PFSK-1 (cell line): ENCODE measurements around the gene RNF215. TPM values are rescaled to one million over a fixed set of nuclear protein-coding genes. Genes with fewer than 3 reads are reported as not detected.

Experiments
- FOXP2 ChIP-seq: optimal IDR thresholded peaks from 2 replicates; pipeline ENCODE3; 2011; ENCODE audit warnings: borderline replicate concordance, control low read depth, inconsistent platforms; ENCODE audit not compliant: insufficient read depth; ENCODE audit errors: extremely low read length, extremely low read depth
- POLR2AphosphoS5 ChIP-seq: IDR thresholded peaks from 2 replicates; pipeline ENCODE4 v1.6.1; 2012; ENCODE audit warnings: low read depth, mild to moderate bottlenecking, control low read depth, low read length, moderate library complexity
- REST ChIP-seq, 2 experiments: IDR thresholded peaks; 2 replicates each; pipeline versions ENCODE4 v1.6.1 to v1.8.0; 2011 to 2012; ENCODE audit warnings: low read depth in 2 of 2, low read length in 2 of 2, control low read depth in 1 of 2, inconsistent platforms in 1 of 2, mild to moderate bottlenecking in 1 of 2, moderate library complexity in 1 of 2; ENCODE audit not compliant: insufficient read depth in 1 of 2
- SIN3A ChIP-seq: IDR thresholded peaks from 2 replicates; pipeline ENCODE4 v1.6.1; 2012; ENCODE audit warnings: mild to moderate bottlenecking, low read length, moderate library complexity, borderline replicate concordance; ENCODE audit not compliant: insufficient read depth
- TAF1 ChIP-seq: IDR thresholded peaks from 2 replicates; pipeline ENCODE4 v1.6.1; 2012; ENCODE audit warnings: low read length, control low read depth, borderline replicate concordance; ENCODE audit not compliant: insufficient read depth
- polyA plus RNA-seq: library from polyadenylated mRNA; unstranded; fragments of >200 nt; gene quantifications from one replicate; pipeline ENCODE4 v1.2.1, GENCODE V29; 2012; ENCODE audit warnings: low read depth, missing spikeins; ENCODE audit not compliant: insufficient read length

RNF215 gene
- 30.1 TPM for polyA plus RNA-seq

- TF ChIP-seq POLR2AphosphoS5, result peak; percentile 22; the same call in 1 of the 2 replicates
- no peak for TF ChIP-seq SIN3A
- TF ChIP-seq FOXP2, result peak; percentile 45
- TF ChIP-seq TAF1, result peak; percentile 16; the same call in 1 of the 2 replicates
These were observed at the start of gene RNF215 for GRCh38 chr22:30386960-30387827. Gene RNF215, minus strand, starts transcription at chr22:30387411. Its CDS starts 98 bp downstream, at chr22:30387313.

- TF ChIP-seq REST (IDR thresholded peaks at IDR 0.05; ENCODE audit: insufficient read depth in 1 of 2, low read depth in 2 of 2, low read length in 2 of 2), result no peak
- TF ChIP-seq FOXP2, result no peak
- no peak for TF ChIP-seq POLR2AphosphoS5
- TF ChIP-seq TAF1, result no peak
- no peak for TF ChIP-seq SIN3A
These were observed 49.0 kb upstream of the RNF215 start for GRCh38 chr22:30436196-30436595.

GRCh38 chr22:30435674-30436126 lies 48.5 kb upstream of the RNF215 start:
- TF ChIP-seq SIN3A (no peak), POLR2AphosphoS5 (peak; percentile 44; the same call in 1 of the 2 replicates), FOXP2 (peak; percentile 75), TAF1 (0 out of 2 replicates have a peak, but pooled peaks have one; percentile 16), REST (IDR thresholded peaks at IDR 0.05; ENCODE audit: insufficient read depth in 1 of 2, low read depth in 2 of 2, low read length in 2 of 2) (no peak)

DNA sequence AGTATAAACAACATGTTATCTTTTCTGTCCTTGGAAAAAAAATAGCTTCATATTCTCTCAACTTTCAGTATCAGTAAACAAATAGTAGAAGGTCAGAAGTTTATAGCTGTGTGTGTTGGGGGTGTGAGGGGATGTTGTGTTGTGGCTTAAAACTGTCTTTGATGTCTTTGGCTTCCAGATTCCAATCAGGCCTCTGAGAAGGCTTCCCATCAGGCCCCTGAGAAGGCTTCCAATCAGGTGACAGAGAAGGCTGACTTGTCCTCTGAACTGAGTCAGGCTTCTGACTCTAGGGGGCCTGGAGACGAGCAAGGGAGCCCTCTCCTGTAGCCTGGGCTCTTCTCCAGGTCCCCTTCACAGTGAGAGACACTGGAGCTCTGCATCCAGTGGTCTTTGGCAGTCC lies 47.6 kb upstream of the RNF215 start:
- TF ChIP-seq TAF1 (no peak), POLR2AphosphoS5 (no peak), FOXP2 (no peak), REST (IDR thresholded peaks at IDR 0.05; ENCODE audit: insufficient read depth in 1 of 2, low read depth in 2 of 2, low read length in 2 of 2) (no peak), SIN3A (no peak)

DNA sequence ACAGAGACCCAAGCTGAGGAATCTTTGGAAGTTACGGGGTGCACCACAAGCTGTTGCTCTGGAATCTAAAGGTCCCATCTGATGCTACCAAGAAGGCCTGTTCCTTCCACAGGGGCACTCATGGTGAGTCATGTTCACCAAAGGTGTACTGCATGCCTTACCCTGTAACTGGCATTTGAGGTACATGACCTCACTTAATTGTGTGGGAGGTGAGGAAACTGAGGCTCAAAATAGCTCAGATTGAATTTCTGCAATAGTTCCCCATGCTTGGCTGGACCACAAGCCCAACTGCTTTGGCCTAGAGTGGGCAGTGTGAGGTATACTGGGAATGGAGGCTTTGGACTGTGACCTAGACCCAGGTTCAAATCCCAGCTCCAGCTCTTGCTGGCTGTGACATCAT lies 46.6 kb upstream of the RNF215 start:
- TF ChIP-seq POLR2AphosphoS5 (no peak), REST (IDR thresholded peaks at IDR 0.05; ENCODE audit: insufficient read depth in 1 of 2, low read depth in 2 of 2, low read length in 2 of 2) (no peak), FOXP2 (no peak), TAF1 (no peak), SIN3A (no peak)
